Subcutaneous abdominal adipose tissue (tissue), 5 donors: Measurements from ENCODE around the gene KLHL29.

Source experiments
- H3K27ac ChIP-seq: one replicate; pipeline ENCODE4 v1.7.0; 2013; ENCODE audit warnings: low read depth, mild to moderate bottlenecking, inconsistent platforms, low read length, moderate library complexity
- H3K27me3 ChIP-seq, 5 donors: one replicate each; pipeline ENCODE4 v1.7.0; 2013; ENCODE audit warnings: low read length in 5 of 5, inconsistent platforms in 1 of 5; ENCODE audit not compliant: control insufficient read depth in 5 of 5, insufficient read depth in 4 of 5
- H3K36me3 ChIP-seq, 5 donors: one replicate each; pipeline ENCODE4 v1.7.0; 2013; ENCODE audit warnings: low read length in 5 of 5; ENCODE audit not compliant: control insufficient read depth in 5 of 5, insufficient read depth in 5 of 5
- H3K4me1 ChIP-seq, 5 donors: one replicate each; pipeline ENCODE4 v1.7.0; 2013; ENCODE audit warnings: low read length in 5 of 5, mild to moderate bottlenecking in 3 of 5, moderate library complexity in 1 of 5; ENCODE audit not compliant: control insufficient read depth in 5 of 5, insufficient read depth in 5 of 5
- H3K4me3 ChIP-seq, 5 donors: one replicate each; pipeline ENCODE4 v1.7.0; 2013; ENCODE audit warnings: low read length in 5 of 5, low read depth in 1 of 5
- H3K9ac ChIP-seq, 5 donors: one replicate each; pipeline ENCODE4 v1.7.0; 2013; ENCODE audit warnings: low read length in 5 of 5, mild to moderate bottlenecking in 4 of 5, moderate library complexity in 3 of 5
- H3K9me3 ChIP-seq, 5 donors: one replicate each; pipeline ENCODE4 v1.7.0; 2013; ENCODE audit warnings: low read length in 5 of 5; ENCODE audit not compliant: control insufficient read depth in 5 of 5
- donor health status: healthy.
- donor health status: healthy.
- donor health status: healthy.
- donor health status: healthy.
- donor health status: healthy.

Gene KLHL29

DNA sequence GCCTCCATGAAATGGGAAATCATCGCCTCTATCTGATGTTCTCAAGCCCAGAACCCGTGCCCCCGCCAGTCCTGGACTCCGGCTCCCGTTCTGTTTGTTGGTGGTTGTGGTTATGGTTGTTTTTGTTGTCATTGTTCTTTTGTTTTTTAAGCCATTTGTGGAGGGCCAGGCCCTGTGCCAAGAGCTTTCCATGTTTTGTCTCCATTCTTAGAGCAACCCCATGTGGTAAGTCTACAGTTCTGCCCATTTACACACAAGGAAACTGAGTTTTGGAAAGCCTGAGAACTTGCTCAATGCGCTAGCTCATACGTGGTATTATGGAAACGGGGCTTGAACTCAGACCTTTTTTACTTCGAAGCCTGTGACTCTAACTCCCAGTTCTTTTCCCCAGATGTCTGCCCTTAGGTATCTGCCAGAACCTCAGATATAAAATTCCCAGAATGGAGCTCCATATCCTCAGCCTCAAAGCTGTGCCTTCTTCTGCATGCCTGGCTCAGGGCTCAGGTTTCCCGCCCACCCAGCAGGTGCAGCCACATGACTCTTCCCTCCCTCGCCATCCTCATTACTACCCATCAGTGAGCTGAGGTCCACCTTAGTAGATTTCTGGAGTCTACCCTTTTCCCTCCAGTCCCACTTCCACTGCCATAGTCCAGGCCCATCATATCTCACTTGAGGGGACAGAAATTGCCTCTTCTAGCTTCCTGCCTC, 194.1 kb downstream of the KLHL29 start:
- no peak overlapping the region for H3K9ac ChIP-seq
- no peaks in the 10 kb centered on the region for H3K36me3 ChIP-seq
- H3K27ac ChIP-seq: no peak overlapping the region
- peaks cover 0 to 7% (median 0%) of the 10 kb centered on the region in 5 donors for H3K4me1 ChIP-seq
- no peaks in the 10 kb centered on the region for H3K9me3 ChIP-seq
- no peak overlapping the region for H3K4me3 ChIP-seq
- H3K27me3 ChIP-seq: no peaks in the 10 kb centered on the region

DNA sequence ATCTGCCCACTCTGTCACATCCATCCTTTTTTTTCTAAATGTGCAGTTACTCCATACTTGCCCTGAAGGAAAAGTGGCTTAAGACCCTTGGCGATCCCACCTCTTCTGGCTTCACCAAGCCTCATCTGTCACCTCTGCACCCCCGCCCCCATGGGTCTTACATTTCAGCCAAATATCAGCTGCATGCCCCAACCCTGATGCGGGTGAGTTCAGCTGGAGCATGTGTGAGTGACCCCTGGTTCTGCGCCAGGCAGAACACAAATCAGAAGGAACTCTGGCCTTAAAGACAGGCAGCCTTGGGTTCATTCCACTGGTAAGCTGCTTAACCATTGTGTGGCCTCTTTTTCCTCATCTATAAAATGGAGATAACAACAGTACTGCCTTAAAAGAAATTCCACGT, 194.7 kb downstream of the KLHL29 start:
- Histone ChIP-seq H3K4me3 (no peak overlapping the region), H3K4me1 (peaks cover 0 to 6% (median 0%) of the 10 kb centered on the region in 5 donors), H3K27me3 (no peaks in the 10 kb centered on the region), H3K36me3 (no peaks in the 10 kb centered on the region), H3K9ac (no peak overlapping the region), H3K27ac (no peak overlapping the region), H3K9me3 (no peaks in the 10 kb centered on the region)

DNA sequence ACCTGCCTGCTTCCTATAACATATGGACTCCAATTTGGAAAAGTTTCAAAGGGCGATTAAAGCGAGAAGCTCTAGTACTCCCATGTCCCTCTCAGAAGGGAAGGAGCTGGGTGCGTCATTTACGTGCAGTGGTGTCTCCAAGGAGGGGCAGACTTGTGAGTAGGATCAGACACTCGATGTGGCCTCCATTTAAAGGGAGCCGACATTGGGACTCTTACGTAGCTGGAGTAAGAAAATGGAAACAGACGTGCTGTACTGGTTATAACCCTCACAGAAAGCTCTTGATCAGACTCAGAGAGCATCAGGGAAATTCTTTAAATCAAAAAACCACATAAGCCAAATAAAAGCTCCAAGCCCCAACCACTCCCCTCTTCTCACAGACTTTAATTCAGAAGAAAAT, 198.5 kb downstream of the KLHL29 start:
- Histone ChIP-seq H3K36me3 (no peaks in the 10 kb centered on the region), H3K27ac (no peak overlapping the region)

DNA sequence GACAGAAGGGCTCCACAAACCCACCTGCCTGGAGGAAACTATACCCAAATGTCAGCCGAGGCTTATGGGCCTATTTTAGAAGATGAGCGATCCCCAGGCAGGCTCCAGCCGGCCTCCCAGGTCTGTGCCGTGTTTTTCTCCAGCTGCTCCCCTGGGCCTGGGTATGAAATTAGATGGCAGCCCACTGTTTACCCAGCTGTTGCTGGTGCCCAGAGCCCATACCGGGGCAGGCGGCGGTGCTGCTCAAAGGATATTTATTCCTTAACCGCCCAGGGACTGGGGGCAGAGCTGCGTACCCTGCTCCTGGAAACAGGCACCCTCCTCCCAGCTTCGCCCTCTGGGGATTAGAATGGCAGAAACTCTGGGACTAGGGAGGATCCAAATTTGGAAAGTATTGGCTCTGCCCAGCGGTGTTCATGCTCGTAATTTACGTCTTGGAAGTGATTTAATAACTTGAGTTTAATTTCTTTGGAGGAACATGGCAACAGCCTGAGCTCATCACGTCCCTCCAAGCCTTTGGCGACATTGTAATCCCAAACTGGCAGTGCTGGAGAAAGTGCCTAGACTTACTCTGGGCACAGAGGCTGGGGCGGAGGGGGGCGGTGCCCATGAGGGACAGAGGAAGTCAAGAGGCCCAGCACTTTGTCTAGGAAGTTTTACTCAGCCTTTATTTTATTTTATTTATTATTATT, 199.2 kb downstream of the KLHL29 start:
- H3K27ac ChIP-seq: no peak overlapping the region
- H3K9ac ChIP-seq: no peak overlapping the region
- peaks cover 2 to 18% (median 13%) of the 10 kb centered on the region in 5 donors for H3K4me1 ChIP-seq
- no peak overlapping the region for H3K4me3 ChIP-seq
- H3K27me3 ChIP-seq: no peaks in the 10 kb centered on the region
- H3K36me3 ChIP-seq: no peaks in the 10 kb centered on the region
- H3K9me3 ChIP-seq: no peaks in the 10 kb centered on the region

More for the DNA sequence above, 198.5 kb downstream of the KLHL29 start:
- H3K9ac ChIP-seq: no peak overlapping the region
- no peaks in the 10 kb centered on the region for H3K9me3 ChIP-seq
- no peaks in the 10 kb centered on the region for H3K27me3 ChIP-seq
- H3K4me3 ChIP-seq: no peak overlapping the region
- H3K4me1 ChIP-seq: peaks cover 0 to 10% (median 6%) of the 10 kb centered on the region in 5 donors

DNA sequence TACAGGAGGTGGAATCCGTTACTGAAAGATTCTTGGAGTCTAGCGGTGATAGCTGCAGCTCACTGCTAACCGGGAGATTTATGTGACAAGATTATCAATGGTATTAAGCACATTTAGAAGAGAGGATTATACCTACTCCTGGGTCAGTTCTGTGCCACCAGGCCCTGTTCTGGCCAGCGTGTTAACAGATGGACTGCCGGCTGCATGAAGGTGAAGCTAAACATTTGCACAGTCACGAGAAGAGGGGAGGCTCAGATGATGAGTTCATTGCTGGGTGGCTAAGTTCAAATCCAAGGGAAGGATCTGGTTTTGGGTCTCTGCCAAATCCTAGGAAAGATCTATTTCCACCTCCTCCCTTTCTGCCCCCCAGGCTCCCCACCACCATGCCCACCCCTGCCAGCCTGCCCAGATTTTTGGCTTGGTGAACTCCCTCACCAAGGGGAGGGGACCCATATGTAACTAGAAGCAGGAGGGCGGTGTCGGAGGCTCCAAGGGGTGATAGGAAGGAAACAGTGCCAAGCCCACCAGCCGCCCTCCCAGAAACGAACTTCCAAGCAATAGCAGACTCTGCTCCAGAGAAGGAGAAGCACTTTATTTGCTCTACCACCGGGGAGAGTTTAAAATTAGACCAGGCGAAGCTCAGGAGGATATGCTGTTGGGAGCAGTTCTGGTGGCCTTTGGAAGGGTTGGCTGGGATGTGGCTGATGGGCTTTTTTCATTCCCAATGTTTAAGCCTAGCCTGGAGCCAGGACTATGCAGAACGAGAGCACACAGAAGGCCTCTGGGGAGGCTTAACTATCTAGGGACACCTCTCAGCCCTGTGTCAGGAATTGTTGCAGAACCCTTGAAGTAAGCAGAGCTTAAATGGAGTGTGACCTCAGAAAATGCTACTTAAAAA, 200.5 kb downstream of the KLHL29 start:
- no peak overlapping the region for H3K4me3 ChIP-seq
- H3K9me3 ChIP-seq: no peaks in the 10 kb centered on the region
- no peak overlapping the region for H3K27ac ChIP-seq
- H3K36me3 ChIP-seq: no peaks in the 10 kb centered on the region
- peaks cover 8 to 31% (median 24%) of the 10 kb centered on the region in 5 donors for H3K4me1 ChIP-seq
- H3K27me3 ChIP-seq: no peaks in the 10 kb centered on the region
- H3K9ac ChIP-seq: no peak overlapping the region

DNA sequence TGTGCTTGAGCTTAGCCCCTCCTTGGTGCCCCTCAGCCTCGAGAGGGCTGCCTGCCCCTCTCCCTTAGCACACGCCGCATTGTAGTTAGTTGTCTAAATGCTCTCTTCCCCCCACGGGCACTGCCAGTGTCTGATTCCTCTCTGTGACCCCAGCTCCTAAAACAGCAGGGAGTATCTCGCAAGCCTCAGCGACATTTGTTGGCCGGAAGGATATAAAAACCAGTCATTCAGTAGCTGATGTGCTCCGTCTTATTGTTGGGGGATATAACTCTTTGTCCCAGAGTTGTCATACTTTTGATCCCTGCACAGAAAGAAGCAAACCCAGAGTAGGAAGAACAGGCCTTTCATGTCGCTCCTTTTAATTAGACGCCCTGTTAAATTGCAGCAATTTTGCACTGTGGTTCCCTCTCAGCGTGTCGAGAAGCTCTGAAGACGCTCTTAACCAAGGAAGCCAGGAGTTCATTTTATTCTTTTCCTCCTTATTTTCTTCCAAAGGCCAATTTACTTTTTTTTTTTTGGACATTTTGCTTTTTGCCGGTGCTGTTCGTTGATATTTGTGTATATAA, 201.8 kb downstream of the KLHL29 start:
- Histone ChIP-seq H3K27ac (no peak overlapping the region), H3K9me3 (no peaks in the 10 kb centered on the region)

DNA sequence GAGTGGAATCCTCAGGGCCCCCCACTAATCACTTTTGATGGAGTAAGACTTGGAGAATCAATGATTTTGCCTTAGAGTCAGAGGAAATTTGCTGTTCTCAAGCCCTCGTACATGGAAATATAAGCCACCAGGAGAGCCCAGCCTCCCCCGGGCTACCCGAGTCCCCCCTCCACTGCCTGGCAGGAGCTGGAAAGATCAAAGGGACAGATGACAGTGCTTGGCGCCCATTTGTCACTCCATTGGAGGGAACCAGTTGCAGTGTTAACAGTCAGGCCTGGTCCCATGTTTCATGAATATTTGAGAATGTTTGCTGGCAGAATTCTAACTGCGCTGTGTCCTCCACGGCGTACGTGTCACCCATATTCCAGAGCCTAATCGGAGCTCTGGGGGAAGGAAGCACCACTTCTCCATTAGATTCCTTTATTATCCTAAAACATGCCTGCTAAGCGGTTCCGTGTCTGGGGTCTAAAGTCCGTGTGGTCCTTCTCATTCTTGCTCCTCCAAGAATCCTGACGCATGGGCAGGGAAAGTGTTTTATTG, 202.4 kb downstream of the KLHL29 start:
- H3K27ac ChIP-seq: no peak overlapping the region
- no peak overlapping the region for H3K9ac ChIP-seq
- no peaks in the 10 kb centered on the region for H3K36me3 ChIP-seq
- no peaks in the 10 kb centered on the region for H3K9me3 ChIP-seq
- no peak overlapping the region for H3K4me3 ChIP-seq
- H3K4me1 ChIP-seq: peaks cover 8 to 44% (median 33%) of the 10 kb centered on the region in 5 donors
- H3K27me3 ChIP-seq: no peaks in the 10 kb centered on the region

More for the DNA sequence above, 201.8 kb downstream of the KLHL29 start:
- H3K4me3 ChIP-seq: no peak overlapping the region
- H3K27me3 ChIP-seq: no peaks in the 10 kb centered on the region
- H3K9ac ChIP-seq: no peak overlapping the region
- H3K4me1 ChIP-seq: peaks cover 8 to 42% (median 33%) of the 10 kb centered on the region in 5 donors
- H3K36me3 ChIP-seq: no peaks in the 10 kb centered on the region

DNA sequence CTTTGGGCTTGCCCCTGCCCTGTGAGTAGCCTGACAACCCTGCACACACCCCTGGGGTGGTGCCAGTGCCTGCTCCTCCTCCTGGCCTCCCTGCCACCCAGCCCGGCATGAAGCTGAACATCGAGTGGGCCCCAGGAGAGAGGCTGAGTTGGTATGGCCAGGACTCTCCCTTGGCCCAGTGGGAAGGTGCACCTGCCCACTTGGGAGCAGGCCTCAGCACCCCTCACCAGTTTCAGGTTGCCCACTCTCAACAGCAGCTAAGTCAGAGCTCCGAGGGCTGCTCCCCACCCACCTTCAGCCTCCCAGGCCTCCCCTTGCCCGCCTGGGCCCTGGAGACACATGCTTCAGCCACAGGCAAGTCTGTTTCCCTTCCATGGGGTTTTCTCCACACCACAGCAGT, 203.1 kb downstream of the KLHL29 start:
- Histone ChIP-seq H3K27me3 (no peaks in the 10 kb centered on the region), H3K9me3 (no peaks in the 10 kb centered on the region), H3K4me3 (no peak overlapping the region), H3K9ac (no peak overlapping the region), H3K4me1 (peaks cover 8 to 44% (median 33%) of the 10 kb centered on the region in 5 donors), H3K27ac (no peak overlapping the region), H3K36me3 (no peaks in the 10 kb centered on the region)

DNA sequence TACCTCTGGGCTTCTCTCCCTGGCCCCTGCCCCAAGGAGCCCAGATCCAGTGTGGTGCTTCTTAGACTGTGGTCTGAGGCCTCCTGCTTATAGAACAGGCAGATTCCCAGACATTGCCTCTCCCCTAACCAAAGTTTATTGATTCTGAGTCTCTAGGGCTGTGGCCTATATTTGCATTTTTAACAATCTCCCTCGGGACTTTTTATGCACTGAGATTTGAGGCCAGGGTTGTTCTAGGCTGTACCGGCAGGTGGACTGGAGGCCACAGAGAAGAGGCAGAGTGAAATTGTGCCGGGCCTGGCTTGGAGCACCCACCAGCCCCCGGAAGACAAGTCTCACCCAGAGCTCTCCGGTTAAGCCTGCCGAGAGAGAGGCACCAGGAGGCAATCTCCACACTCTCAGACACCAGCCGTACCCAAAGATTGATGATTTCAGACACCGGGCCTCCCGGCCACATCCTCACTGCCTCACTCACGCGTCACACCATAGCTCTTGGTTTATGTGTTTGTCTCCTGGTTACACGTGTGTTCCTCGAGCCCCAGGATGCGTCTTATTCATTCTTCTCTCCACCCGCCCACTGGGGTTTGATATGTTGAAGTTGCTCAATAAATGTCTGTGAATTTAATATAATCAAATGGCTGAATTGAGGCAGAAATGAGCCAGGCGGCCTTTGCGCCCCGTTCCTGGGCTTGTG, 203.7 kb downstream of the KLHL29 start:
- H3K4me1 ChIP-seq: peaks cover 8 to 44% (median 33%) of the 10 kb centered on the region in 5 donors
- no peak overlapping the region for H3K4me3 ChIP-seq
- no peak overlapping the region for H3K27ac ChIP-seq
- no peaks in the 10 kb centered on the region for H3K36me3 ChIP-seq
- no peak overlapping the region for H3K9ac ChIP-seq
- no peaks in the 10 kb centered on the region for H3K27me3 ChIP-seq
- H3K9me3 ChIP-seq: no peaks in the 10 kb centered on the region
